GM12875 (cell line): ENCODE data around the gene IGSF5.

ENCODE experiments used
- H3K4me3 ChIP-seq: one replicate; pipeline ENCODE4 v1.5.1; 2011; ENCODE audit warnings: low read depth, low read length, control low read depth
- TF ChIP-seq, protein P1 (sequence below): IDR thresholded peaks from 2 replicates; pipeline ENCODE4 v1.5.1; 2011; ENCODE audit warnings: low read depth, mild to moderate bottlenecking, control low read depth, inconsistent platforms, low read length, moderate library complexity, borderline replicate concordance; ENCODE audit not compliant: insufficient read depth

Gene IGSF5

DNA sequence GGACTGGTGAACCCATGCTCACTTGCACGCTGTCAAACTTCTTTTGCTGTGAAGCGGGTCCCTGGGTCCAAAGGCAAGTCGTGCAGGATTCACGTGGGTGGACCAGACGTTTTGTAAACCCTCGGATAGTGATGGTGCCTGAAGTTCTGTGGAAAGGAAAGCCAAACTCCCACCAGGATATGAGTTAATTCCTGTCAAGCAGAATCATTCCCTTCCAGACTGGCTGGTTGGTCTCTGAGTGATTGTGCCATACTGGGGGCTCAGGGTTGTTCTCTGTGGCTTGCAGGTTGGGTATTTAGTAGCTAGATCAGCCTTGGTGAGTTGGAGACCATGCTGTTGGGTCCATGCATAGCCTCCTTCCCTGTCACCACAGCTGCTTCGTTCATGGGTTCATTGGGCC, 32.7 kb upstream of the IGSF5 start:
- TF ChIP-seq, protein P1, sequence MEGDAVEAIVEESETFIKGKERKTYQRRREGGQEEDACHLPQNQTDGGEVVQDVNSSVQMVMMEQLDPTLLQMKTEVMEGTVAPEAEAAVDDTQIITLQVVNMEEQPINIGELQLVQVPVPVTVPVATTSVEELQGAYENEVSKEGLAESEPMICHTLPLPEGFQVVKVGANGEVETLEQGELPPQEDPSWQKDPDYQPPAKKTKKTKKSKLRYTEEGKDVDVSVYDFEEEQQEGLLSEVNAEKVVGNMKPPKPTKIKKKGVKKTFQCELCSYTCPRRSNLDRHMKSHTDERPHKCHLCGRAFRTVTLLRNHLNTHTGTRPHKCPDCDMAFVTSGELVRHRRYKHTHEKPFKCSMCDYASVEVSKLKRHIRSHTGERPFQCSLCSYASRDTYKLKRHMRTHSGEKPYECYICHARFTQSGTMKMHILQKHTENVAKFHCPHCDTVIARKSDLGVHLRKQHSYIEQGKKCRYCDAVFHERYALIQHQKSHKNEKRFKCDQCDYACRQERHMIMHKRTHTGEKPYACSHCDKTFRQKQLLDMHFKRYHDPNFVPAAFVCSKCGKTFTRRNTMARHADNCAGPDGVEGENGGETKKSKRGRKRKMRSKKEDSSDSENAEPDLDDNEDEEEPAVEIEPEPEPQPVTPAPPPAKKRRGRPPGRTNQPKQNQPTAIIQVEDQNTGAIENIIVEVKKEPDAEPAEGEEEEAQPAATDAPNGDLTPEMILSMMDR, result no peak
- H3K4me3 ChIP-seq, result no peak overlapping the region

DNA sequence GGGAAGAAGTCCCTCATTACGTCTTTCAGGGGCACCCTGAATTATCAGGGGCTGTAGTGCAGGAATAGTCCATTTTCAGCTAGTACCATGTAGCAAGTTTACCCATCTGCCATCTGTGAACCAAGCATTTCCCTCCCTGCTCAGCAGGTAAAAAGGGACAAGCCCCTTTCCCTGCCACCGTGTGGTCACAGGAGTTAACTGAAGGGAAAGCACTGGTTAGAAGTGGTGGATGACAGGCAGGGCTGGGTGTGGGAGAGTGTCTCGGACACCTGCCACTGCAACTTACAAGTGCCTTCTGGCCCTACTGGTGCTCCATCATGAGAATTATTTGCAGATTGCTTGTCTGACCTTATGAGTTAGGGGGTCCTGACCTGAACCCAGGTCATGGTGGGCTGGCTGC, 32.0 kb upstream of the IGSF5 start:
- TF ChIP-seq, protein P1, result no peak
- no peak overlapping the region for H3K4me3 ChIP-seq

DNA sequence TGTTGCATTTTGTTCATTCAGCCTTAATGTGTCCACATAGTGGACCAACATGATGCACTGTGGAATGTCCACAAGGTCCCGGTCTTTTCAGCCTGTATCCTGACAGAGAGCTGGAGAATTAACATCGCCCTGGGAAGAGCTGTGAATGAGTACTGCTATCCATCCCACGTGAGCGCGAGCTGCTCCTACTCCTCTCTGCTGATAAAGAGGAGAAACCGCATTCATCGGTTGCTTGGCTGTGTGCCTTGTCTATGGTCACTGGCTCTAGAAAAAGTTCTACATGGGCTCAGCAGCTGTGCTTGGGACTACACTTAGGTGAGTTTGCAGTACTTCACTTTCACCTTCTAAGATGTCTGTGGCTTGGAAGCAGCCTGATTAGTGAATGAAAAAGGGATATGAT, 31.1 kb upstream of the IGSF5 start:
- TF ChIP-seq, protein P1, result no peak
- H3K4me3 ChIP-seq, result no peak overlapping the region

DNA sequence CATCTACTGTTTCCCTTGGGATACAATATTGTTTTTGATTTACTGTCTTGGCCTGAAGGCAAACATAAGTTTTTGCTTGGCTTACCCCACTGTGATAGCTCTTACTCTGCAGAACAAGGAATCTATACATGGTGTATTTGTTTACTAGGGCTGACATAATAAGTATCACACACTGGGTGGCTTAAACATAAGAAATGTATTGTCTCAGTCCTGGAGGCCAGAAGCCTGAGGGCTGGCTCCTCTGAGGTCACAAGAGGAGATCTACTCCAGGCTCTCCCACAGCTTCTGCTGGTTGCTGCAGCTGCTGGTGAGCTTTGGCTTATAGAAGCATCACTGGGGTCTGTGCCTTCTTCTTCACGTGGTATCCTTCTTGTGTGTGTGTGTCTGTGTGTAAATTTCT, 30.7 kb upstream of the IGSF5 start:
- TF ChIP-seq, protein P1, result no peak

DNA sequence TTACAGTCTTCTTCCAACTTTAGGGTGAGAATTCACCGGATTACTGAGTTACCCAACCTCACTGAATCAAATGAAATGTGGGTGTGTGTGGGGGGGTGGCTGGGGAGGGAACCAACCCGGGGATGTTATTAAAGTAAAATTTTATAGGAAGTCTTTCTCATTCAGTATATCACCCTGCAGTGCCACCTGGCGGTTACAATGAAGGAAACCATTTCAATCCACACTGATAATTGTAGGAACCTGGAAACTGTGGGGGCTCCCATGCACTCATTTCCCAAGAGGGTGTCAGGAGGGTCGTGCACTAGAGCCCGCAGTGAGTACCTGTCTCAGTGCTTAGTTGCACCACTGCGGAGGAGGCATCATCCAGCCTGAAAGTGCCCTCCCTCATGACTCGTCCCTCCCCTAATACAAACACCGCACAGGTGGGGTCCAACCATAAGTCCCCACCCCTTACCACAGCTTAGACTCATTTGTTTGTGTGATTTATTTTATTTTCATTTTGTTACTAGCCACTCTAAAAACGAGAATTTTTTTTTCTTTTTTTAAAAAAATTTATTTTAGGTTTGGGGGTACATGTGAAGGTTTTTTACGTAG, 29.1 kb upstream of the IGSF5 start:
- TF ChIP-seq, protein P1, result peak; percentile 43; the same call in 1 of the 2 replicates
- H3K4me3 ChIP-seq, result no peak overlapping the region

More for the DNA sequence above, 30.7 kb upstream of the IGSF5 start:
- no peak overlapping the region for H3K4me3 ChIP-seq

DNA sequence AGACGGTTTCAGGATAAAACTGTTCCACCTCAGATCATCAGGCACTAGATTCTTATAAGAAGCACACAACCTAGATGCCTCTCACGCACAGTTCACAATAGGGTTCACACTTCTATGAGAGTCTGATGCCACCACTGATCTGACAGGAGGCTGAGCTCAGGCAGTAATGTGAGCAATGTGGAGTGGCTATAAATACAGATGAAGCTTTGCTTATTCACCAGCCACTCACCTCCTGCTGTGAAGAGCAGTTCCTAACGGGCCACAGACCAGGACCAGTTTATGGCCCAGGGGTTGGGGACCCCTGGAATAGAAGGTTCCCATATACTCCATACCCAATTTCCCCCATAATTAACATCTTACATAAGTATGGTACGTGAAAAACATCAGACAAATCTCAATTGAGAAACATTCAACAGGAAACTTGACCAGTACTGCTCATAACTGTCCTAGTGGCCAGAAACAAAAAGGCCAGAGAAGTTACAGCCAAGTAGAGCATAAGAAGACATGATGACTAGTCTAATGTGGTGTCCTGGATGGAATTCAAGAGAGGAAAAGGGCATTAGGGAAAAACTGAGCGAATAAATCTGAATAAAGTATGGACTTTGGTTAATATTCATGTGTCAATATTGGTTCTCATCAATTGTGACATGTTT, 24.7 kb upstream of the IGSF5 start:
- H3K4me3 ChIP-seq, result no peak overlapping the region
- TF ChIP-seq, protein P1, result no peak

DNA sequence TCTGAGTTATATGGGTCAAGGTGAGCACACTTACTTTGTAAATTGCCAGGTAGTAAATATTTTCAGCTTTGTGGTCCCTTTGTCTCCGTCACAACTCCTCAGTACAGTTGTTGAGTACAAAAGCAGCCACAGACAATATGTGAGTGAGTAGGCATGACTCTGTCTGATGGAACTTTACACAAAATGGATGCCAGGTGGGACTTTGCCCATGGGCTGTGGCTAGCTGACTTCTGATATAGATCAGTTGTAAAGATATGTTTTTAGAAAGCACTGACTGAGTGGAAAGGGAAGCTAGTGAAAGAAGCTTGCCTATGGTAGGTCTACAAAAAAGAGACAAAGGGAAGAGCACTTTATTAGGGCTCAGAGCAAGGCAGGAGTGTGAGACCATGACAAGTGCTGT, 23.1 kb upstream of the IGSF5 start:
- no peak overlapping the region for H3K4me3 ChIP-seq
- TF ChIP-seq, protein P1, result no peak
